ENCODE results near the gene RUNDC1.

GRCh38 chr17:43020030-43020621, 39.8 kb downstream of the RUNDC1 start:
- TF ChIP-seq POLR2AphosphoS5 (IDR thresholded peaks at IDR 0.05) (no peak), POLR2A (IDR thresholded peaks at IDR 0.05) (no peak)
